ENCODE measurements around the gene TBX10. TPM values are rescaled to one million over a fixed set of nuclear protein-coding genes. Genes with fewer than 3 reads are reported as not detected.

Gene TBX10
- total and polyA plus RNA-seq, 2 of the 8 experiments (the other 6 are each of a cell fraction or from before 2014, with no cell fraction given): 0.09 TPM; not detected in 1

- Histone ChIP-seq H3K4ac (replicated peaks; ENCODE audit: insufficient read length, low read depth, low read length) (no peak overlapping the region), H3K4me2 (ENCODE audit: insufficient read depth in 1 of 2, low read depth in 2 of 2, low read length in 2 of 2) (peak overlapping the region; percentile 37 to 92; a peak in 2 of 4 replicates), H2BK5ac (ENCODE audit: low read depth, low read length) (no peak overlapping the region), H3K27me3 (replicated peaks in 1 of 4; ENCODE audit: control insufficient read depth in 3 of 4, extremely low read depth in 1 of 4, insufficient read depth in 3 of 4, low read length in 3 of 4) (peaks cover 0 to 2% (median 0%) of the 10 kb centered on the region in 4 experiments; a peak in 1 of 7 replicates), H4K5ac (ENCODE audit: insufficient read length, low read depth, low read length) (no peak overlapping the region), H3K79me2 (ENCODE audit: control insufficient read depth in 1 of 2, insufficient read depth in 2 of 2, low read length in 2 of 2) (peaks cover 0 to 27% of the 10 kb centered on the region in 2 experiments; a peak in 2 of 4 replicates), H2BK12ac (ENCODE audit: low read depth, low read length) (peak overlapping the region; percentile 64; the same call in 1 of the 2 replicates), H4K8ac (ENCODE audit: extremely low read depth, insufficient read depth, low read length) (no peak overlapping the region), H4K20me1 (replicated peaks in 1 of 2; ENCODE audit: control insufficient read depth in 1 of 2, insufficient read depth in 2 of 2, low read length in 2 of 2) (peaks cover 8 to 10% of the 10 kb centered on the region in 2 experiments), H4K91ac (replicated peaks; ENCODE audit: insufficient read length, low read length) (no peak overlapping the region), H3K56ac (replicated peaks; ENCODE audit: insufficient read length, low read depth, low read length) (no peak overlapping the region), H2AK5ac (ENCODE audit: low read depth, low read length) (0 out of 2 replicates have a peak overlapping the region, but pooled peaks have one; percentile 25), H3K23ac (ENCODE audit: insufficient read length) (no peak overlapping the region), H3K4me3 (ENCODE audit: extremely low read depth in 1 of 4, insufficient read depth in 2 of 4, low read depth in 3 of 4, low read length in 4 of 4) (peak overlapping the region in 1 of 4 experiments; percentile 46; a peak in 1 of 8 replicates), H3K79me1 (ENCODE audit: low read depth, low read length) (peaks cover 10% of the 10 kb centered on the region), H3K9ac (replicated peaks in 1 of 4; ENCODE audit: extremely low read depth in 1 of 4, low read depth in 3 of 4, low read length in 3 of 4) (no peak overlapping the region), H2BK15ac (ENCODE audit: low read length) (no peak overlapping the region), H3K9me3 (ENCODE audit: insufficient read depth in 2 of 2, low read depth in 1 of 2, low read length in 1 of 2) (no peaks in the 10 kb centered on the region), H3K27ac (ENCODE audit: low read depth, low read length) (no peak overlapping the region), H2AFZ (ENCODE audit: low read length) (no peak overlapping the region), H3K18ac (ENCODE audit: extremely low read depth, low read length) (no peak overlapping the region), H2BK120ac (replicated peaks; ENCODE audit: low read depth, low read length) (peak overlapping the region; percentile 84), H3K4me1 (replicated peaks in 1 of 4; ENCODE audit: control insufficient read depth in 3 of 4, insufficient read depth in 4 of 4, low read length in 3 of 4) (peaks cover 5 to 33% (median 19%) of the 10 kb centered on the region in 4 experiments), H3K23me2 (ENCODE audit: low read depth, low read length) (peaks cover 5% of the 10 kb centered on the region; the same call in 1 of the 2 replicates), H2BK20ac (ENCODE audit: low read length) (peak overlapping the region; percentile 99), H3K36me3 (ENCODE audit: control insufficient read depth in 2 of 4, insufficient read depth in 4 of 4, low read length in 3 of 4) (peaks cover 6 to 25% (median 18%) of the 10 kb centered on the region in 4 experiments; a peak in 6 of 8 replicates), H3K14ac (ENCODE audit: insufficient read length) (no peak overlapping the region)
- WGBS, 2 experiments (ENCODE audit: extremely low coverage in 1 of 2, insufficient coverage in 1 of 2, insufficient read length in 1 of 2, insufficient replicate concordance in 2 of 2, low coverage in 1 of 2, low lambda C conversion rate in 2 of 2, missing lambda C conversion rate in 1 of 2): 66% methylated on average over 4 of the region's 4 CpGs; no CpG with 5 or more reads in 1 of the 2 experiments
- ChIA-PET POLR2A (ENCODE audit: partially characterized antibody) (interaction anchor here (0.8 to 5.4 kb wide), 11 partner anchors 9 to 114 kb away, joined by 3 to 71 read pairs (median 25); partner anchors contain the start of gene NUDT8), CTCF (ENCODE audit: partially characterized antibody) (interaction anchor here (0.6 to 4.3 kb wide), 9 partner anchors 8 to 49 kb away, joined by 3 to 20 read pairs (median 4); no protein-coding TSS in a partner anchor)
- FAIRE-seq (no peak), DNase-seq (ENCODE audit: low read depth in 1 of 2, low spot score in 2 of 2) (no peak)
- TF ChIP-seq SUZ12 (IDR thresholded peaks at IDR 0.05; ENCODE audit: low read length): no peak
- no peak for TF ChIP-seq USF2 (IDR thresholded peaks at IDR 0.05; ENCODE audit: low read length)
- no peak for TF ChIP-seq CBX8 (IDR thresholded peaks at IDR 0.05; ENCODE audit: borderline replicate concordance, low read depth, low read length)
- TF ChIP-seq KDM1A (IDR thresholded peaks at IDR 0.05; ENCODE audit: borderline replicate concordance, low read length): no peak
- no peak for TF ChIP-seq NANOG (IDR thresholded peaks at IDR 0.05; ENCODE audit: insufficient read depth, low read depth, low read length, poor library complexity, severe bottlenecking)
- TF ChIP-seq TEAD4 (IDR thresholded peaks at IDR 0.05; ENCODE audit: low read depth, low read length): no peak
- no peak for TF ChIP-seq GABPA (IDR thresholded peaks at IDR 0.05; ENCODE audit: borderline replicate concordance, insufficient read depth, low read length)
- TF ChIP-seq CEBPB (IDR thresholded peaks at IDR 0.05; ENCODE audit: low read depth, low read length): no peak
- TF ChIP-seq SIRT6 (IDR thresholded peaks at IDR 0.05; ENCODE audit: low read length): no peak
- TF ChIP-seq NRF1 (IDR thresholded peaks at IDR 0.05; ENCODE audit: low read depth, low read length): no peak
- TF ChIP-seq POLR2A (IDR thresholded peaks at IDR 0.05; ENCODE audit: control extremely low read depth in 1 of 2, low read depth in 2 of 2, low read length in 2 of 2): no peak
- no peak for TF ChIP-seq KDM5A (IDR thresholded peaks at IDR 0.05; ENCODE audit: low read length)
- TF ChIP-seq JUND (IDR thresholded peaks at IDR 0.05; ENCODE audit: low read length): no peak
Observed at GRCh38 chr11:67582011-67582410, 57.6 kb downstream of the TBX10 start.
